ENCODE results near the gene SNX9.

DNA sequence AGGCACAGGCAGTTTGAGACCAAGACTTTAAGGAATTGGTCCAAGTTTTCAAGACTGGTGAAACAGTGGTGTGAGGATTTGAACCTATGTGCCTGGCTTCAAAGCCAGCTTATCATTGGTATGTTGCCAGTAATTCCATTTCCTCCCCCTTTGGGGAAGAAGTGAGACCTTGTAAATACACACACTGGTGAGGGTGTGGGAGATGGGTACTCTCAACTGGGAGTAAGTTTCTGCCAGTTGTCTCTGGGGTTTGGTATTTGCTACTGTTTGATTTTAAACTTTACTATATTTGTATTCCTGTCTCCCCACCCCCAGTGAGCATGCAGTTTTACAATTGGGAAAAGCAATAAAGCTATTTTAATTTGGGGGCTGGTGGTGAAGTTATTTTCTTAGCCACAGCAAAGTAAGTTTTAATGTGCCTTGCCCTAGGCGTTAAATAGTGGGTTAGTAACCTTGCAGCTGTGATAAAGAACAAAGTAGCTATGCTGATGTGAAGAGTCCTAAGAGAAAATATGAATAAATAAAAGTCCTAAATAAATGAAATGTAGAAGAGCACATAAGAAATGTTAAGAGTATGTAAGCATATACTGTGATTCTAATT is 31.0 kb downstream of the SNX9 start:
- TF ChIP-seq, protein P1, sequence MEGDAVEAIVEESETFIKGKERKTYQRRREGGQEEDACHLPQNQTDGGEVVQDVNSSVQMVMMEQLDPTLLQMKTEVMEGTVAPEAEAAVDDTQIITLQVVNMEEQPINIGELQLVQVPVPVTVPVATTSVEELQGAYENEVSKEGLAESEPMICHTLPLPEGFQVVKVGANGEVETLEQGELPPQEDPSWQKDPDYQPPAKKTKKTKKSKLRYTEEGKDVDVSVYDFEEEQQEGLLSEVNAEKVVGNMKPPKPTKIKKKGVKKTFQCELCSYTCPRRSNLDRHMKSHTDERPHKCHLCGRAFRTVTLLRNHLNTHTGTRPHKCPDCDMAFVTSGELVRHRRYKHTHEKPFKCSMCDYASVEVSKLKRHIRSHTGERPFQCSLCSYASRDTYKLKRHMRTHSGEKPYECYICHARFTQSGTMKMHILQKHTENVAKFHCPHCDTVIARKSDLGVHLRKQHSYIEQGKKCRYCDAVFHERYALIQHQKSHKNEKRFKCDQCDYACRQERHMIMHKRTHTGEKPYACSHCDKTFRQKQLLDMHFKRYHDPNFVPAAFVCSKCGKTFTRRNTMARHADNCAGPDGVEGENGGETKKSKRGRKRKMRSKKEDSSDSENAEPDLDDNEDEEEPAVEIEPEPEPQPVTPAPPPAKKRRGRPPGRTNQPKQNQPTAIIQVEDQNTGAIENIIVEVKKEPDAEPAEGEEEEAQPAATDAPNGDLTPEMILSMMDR (conservative IDR thresholded peaks at IDR 0.05; ENCODE audit: low read length), result no peak
- no peak for TF ChIP-seq EZH2phosphoT487 (IDR thresholded peaks at IDR 0.05; ENCODE audit: borderline replicate concordance)
